A673 (cell line): ENCODE measurements around the gene SP5.

ENCODE experiments used
- EZH2 ChIP-seq: fragments of 200-600 bp; sonication (generic); IDR thresholded peaks from 2 replicates; pipeline ENCODE4 v1.6.1; 2017; ENCODE audit warnings: borderline replicate concordance, low read depth, mild to moderate bottlenecking, mixed read lengths, antibody characterized with exemption, low read length; ENCODE audit not compliant: poor library complexity, severe bottlenecking
- TF ChIP-seq, protein P1 (sequence below): fragments of 300-800, 200-600 bp; sonication (generic); conservative IDR thresholded peaks from 2 replicates; pipeline ENCODE4 v1.5.1; 2017; ENCODE audit warnings: low read depth, mild to moderate bottlenecking, antibody characterized with exemption, low read length, moderate library complexity, mixed read lengths

DNA sequence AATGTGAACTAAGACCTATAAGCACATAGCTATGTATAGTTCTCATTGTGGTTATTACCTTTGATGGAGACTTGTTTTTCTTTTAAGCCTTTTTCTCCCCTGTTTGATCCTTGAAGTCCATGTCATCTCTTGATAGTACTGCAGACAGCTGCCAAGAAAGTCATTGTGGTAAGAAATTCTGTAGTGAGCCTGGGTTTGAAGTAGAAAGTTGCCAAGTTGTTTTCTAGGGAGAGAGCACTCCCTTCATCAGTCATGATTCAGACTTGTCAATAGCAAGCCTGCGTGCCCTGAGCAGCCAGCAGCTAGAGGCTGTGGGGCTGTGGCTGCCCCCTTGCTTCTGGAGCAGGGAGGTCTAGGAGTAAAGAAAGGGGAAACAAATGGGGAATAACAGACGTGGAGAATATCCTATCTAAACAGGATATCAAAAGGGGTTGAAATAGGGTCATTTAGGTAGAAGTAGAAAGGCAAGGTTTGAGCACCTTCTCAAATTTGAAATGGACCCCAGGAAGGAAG lies 8.4 kb downstream of the SP5 start:
- TF ChIP-seq, protein P1, sequence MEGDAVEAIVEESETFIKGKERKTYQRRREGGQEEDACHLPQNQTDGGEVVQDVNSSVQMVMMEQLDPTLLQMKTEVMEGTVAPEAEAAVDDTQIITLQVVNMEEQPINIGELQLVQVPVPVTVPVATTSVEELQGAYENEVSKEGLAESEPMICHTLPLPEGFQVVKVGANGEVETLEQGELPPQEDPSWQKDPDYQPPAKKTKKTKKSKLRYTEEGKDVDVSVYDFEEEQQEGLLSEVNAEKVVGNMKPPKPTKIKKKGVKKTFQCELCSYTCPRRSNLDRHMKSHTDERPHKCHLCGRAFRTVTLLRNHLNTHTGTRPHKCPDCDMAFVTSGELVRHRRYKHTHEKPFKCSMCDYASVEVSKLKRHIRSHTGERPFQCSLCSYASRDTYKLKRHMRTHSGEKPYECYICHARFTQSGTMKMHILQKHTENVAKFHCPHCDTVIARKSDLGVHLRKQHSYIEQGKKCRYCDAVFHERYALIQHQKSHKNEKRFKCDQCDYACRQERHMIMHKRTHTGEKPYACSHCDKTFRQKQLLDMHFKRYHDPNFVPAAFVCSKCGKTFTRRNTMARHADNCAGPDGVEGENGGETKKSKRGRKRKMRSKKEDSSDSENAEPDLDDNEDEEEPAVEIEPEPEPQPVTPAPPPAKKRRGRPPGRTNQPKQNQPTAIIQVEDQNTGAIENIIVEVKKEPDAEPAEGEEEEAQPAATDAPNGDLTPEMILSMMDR: no peak
- TF ChIP-seq EZH2: no peak
